GM12891 (cell line): Measurements from ENCODE around the gene PERCC1. TPM values are rescaled to one million over a fixed set of nuclear protein-coding genes. Genes with fewer than 3 reads are reported as not detected.

Source experiments
- DNase-seq: peaks from one replicate; pipeline ENCODE4 v3.0.0; 2011; ENCODE audit warnings: low spot score; ENCODE audit not compliant: insufficient read length
- FAIRE-seq: peaks from 2 replicates; lab custom pipeline; 2011; peaks lifted over from hg19 to GRCh38; lab: Jason Lieb, UNC
- PAX5 ChIP-seq: IDR thresholded peaks from 2 replicates; pipeline ENCODE4 v1.6.1; 2011; ENCODE audit warnings: low read length, moderate library complexity, mild to moderate bottlenecking; ENCODE audit not compliant: insufficient read depth, severe bottlenecking
- POLR2A ChIP-seq: IDR thresholded peaks from 2 replicates; pipeline ENCODE4 v1.6.1; 2011; ENCODE audit warnings: low read depth, low read length, control low read depth
- POLR2AphosphoS5 ChIP-seq: IDR thresholded peaks from 2 replicates; pipeline ENCODE4 v1.6.1; 2011; ENCODE audit warnings: low read depth, low read length, control low read depth
- POU2F2 ChIP-seq: IDR thresholded peaks from 2 replicates; pipeline ENCODE4 v1.6.1; 2011; ENCODE audit warnings: low read depth, mild to moderate bottlenecking, control low read depth, low read length, moderate library complexity
- SPI1 ChIP-seq: IDR thresholded peaks from 2 replicates; pipeline ENCODE4 v1.6.1; 2011; ENCODE audit warnings: low read depth, low read length, control low read depth
- TAF1 ChIP-seq: IDR thresholded peaks from 2 replicates; pipeline ENCODE4 v1.6.1; 2011; ENCODE audit warnings: low read depth, low read length, control low read depth
- polyA plus RNA-seq: library from polyadenylated mRNA; unstranded; fragments of >200 nt; gene quantifications from one replicate; pipeline ENCODE4 v1.2.1, GENCODE V29; 2012; ENCODE audit warnings: low read depth, missing spikeins, inconsistent platforms; ENCODE audit not compliant: missing spikeins

PERCC1 gene
- not detected for polyA plus RNA-seq

DNA sequence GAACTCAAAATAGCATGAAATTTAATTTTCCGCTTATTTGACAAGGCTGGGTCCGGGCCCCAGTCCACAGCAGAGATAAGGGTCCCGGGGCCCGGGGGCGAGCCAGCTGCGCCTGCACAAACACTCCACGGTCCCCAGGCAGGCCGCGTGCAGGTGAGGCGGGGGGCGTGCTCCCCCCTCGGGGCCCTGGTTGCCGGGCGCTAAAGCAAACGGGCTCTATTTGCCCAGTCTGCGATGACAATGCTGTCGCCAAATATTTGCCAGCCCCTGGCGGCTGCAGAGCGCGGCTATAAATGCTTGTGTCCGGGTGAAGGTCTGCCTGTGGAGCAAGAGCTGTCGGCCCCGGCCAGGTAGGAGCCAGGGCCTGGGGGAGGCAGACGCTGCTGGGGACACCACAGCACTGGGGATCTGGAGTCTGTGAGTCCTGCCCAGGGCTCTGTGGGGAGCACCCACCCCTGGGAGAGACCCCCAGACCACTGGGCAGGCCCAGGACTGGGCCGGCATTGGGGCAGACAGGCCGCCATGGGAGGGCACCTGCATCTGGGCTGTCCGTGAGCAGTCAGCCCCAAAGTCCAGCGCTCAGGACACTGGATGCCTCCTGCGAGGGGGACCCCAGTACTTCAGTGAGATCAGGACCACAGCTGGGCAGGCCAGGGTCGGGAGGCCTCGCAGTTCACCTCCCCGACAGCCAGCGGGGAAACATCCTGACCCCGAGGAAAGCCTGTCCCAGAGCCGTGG lies at the start of gene PERCC1:
TSS of gene PERCC1 (plus strand) at position 320 of the 738 bp plus-strand sequence. CDS start 1,516 bp downstream, outside the sequence.
- FAIRE-seq (no peak), DNase-seq (no peak)
- no peak for TF ChIP-seq POLR2A
- TF ChIP-seq TAF1 = no peak
- TF ChIP-seq SPI1 = no peak
- no peak for TF ChIP-seq POLR2AphosphoS5
- no peak for TF ChIP-seq PAX5
- TF ChIP-seq POU2F2 = no peak

DNA sequence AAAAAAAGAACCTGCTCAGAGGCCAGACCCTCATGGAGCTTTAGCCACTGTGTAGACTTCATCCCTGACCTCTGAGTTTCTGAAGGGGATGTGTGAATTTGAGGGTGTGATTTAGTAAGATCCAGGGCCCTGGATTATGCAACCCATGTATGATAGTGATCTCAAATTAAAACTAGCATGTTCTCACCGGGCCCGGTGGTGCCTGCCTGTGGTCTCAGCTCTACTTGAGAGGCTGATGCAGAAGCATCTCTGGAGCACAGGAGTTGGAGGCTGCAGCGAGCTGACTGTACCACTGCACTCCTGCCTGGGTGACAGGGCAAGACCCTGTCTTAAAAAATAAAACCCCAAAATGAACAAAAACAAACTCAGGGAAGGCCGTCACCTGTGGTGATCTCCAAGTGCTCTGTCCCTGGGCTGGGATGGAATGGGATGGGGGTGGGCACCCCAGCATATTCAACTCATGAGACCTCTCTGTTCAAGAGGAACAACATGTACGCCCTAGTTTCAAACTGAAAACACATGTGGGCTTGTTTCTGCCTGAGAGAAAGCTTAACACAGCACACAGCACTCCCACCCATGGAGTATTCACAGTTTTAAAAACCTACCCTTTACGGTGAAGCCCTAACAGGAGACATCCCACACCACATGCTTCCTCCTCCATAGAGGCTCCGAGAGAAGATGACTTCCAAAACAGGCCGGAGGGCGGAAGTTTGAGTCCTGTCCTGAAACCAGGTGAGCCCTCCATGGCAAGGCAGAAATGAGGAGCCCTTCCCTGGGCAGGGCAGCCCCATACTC lies 49.1 kb upstream of the PERCC1 start:
- no peak for FAIRE-seq
- TF ChIP-seq SPI1 (no peak), POU2F2 (no peak), TAF1 (no peak), POLR2A (no peak), PAX5 (no peak), POLR2AphosphoS5 (no peak)

DNA sequence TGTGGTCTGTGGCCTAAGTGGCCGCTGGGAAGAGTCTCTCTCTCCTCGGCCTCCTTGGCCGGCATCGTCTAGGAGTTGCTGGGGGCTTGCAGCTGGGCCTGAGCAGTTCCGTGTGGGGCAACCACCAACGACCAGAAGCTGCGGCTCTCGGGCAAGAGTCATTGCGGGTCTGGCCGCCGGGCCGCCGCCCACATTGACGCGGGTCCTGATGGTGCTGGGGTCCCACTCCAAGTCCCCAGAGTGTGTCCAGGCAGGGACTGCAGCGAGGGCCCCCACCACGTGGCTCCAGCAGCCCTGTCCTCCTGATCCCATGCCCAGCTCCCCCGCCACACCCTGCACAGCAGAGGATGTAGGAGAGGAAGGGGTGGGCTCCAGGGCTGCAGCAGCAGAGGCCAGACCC lies 47.3 kb upstream of the PERCC1 start:
- FAIRE-seq (no peak), DNase-seq (no peak)
- TF ChIP-seq POLR2AphosphoS5 (no peak), TAF1 (no peak), POLR2A (no peak), POU2F2 (no peak), SPI1 (no peak), PAX5 (no peak)

More for the DNA sequence above, 49.1 kb upstream of the PERCC1 start:
- DNase-seq = no peak

DNA sequence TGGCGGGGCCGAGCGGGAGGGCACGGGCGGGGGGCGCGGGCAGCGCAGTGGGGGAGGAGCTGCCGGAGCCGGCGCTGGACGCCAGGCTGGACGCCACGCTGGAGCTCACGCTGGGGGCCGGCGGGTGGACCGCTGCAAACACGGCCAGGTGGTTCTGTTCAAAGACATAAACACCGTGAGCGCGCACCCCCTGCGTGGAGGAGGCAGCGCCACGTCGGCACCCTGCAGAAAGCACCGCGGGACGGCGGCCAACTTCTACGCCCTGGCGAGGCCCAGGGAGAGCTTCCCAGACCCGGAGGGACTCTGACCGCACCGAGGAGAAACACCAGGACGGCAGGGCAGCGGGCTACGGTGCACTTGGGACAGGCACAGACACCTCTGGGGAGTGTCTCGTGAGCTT lies 45.6 kb upstream of the PERCC1 start:
- no peak for FAIRE-seq
- no peak for DNase-seq
- no peak for TF ChIP-seq POU2F2
- no peak for TF ChIP-seq POLR2A
- TF ChIP-seq PAX5 = no peak
- no peak for TF ChIP-seq SPI1
- no peak for TF ChIP-seq TAF1
- TF ChIP-seq POLR2AphosphoS5 = no peak

DNA sequence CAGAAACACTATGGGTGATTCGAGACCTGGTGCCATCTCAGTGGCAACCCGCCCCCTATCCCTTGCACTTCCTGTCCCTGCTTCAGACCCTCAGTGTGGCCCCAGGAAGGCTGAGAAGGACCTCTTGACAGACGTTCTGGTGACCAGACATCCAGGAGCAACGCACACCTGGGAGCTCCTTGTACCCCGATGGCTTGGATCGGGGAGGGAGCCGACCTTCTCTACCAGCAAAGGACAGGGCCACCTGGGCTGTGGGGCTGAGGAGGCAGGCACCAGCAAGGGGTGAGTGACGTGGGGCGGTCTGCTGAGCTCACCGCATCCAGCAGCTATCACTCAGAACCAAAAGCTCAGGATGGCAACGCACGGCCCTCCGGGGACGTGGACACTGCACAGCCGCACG lies 43.5 kb upstream of the PERCC1 start:
- FAIRE-seq (no peak), DNase-seq (no peak)
- TF ChIP-seq POU2F2 = no peak
- TF ChIP-seq TAF1 = no peak
- no peak for TF ChIP-seq POLR2AphosphoS5

DNA sequence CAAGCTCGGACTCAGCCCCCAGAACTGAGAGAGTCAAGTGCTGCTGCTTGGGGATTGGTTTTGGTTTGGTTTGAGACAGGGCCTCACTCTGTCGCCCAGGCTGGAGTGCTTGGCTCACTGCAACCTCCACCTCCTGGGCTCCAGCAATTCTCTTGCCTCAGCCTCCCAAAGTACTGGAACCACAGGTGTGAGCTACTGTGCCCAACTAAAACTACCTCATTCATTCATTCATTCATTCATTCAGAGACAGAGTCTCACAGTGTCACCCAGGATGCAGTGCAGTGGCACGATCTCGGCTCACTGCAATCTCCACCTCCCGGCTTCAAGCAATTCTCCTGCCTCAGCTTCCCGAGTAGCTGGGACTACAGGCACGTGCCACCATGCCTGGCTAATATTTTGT lies 41.1 kb upstream of the PERCC1 start:
- FAIRE-seq = no peak

DNA sequence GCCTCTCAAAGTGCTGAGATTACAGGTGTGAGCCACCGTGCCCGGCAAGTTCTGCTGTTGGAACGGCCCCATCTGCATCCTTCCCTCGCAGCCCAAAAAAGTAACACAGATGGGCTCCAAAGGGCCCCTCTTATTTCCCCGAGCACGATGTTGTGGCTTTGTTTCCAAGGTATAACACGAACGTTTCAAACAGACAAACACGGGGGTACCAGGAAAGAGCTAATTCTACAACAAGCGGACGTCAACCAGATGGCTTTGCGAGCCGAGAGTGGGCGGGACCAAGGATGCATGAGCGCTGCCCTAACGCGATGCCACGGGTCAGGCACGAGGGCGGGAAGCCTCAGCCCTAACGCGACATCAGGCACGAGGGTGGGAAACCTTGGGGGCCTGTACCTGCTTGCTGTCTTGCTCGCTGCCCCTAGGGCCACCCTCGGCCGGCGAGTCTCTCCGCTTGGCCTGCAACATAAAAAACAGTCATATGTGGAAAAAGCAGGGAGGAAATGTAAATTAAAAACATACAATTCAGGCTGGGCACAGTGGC lies 40.6 kb upstream of the PERCC1 start:
- no peak for TF ChIP-seq SPI1
- TF ChIP-seq POU2F2 = no peak
- TF ChIP-seq POLR2A = no peak
- no peak for TF ChIP-seq PAX5
- no peak for TF ChIP-seq TAF1
- no peak for TF ChIP-seq POLR2AphosphoS5
- FAIRE-seq = no peak
- DNase-seq = no peak

More for the DNA sequence above, 41.1 kb upstream of the PERCC1 start:
- TF ChIP-seq POLR2AphosphoS5 = no peak
- TF ChIP-seq SPI1 = no peak
- TF ChIP-seq POLR2A = no peak
- no peak for TF ChIP-seq PAX5
- no peak for TF ChIP-seq POU2F2
- TF ChIP-seq TAF1 = no peak
- no peak for DNase-seq

DNA sequence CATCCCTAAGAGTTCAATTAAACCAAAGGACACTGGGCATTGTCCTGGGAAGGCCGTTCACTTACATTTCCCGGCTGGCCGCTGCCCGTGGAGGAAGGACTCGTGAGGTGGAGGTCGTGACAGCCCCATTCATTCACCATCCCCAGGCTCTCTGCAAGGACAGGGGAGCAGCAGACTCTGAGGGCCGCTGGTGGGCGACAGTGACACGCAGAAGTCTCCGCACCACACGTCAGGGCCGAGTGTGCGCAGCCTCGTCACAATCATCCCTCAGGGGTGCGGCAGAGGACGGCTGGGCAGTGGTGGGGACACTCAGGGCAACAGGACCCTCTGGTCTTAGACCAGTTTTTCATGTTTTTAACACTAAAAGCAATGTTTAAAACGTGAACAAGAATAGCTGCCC lies 38.1 kb upstream of the PERCC1 start:
- no peak for FAIRE-seq
- TF ChIP-seq TAF1 = no peak
- TF ChIP-seq POLR2A = no peak
- no peak for TF ChIP-seq POLR2AphosphoS5
- TF ChIP-seq PAX5 = no peak
- TF ChIP-seq SPI1 = no peak

DNA sequence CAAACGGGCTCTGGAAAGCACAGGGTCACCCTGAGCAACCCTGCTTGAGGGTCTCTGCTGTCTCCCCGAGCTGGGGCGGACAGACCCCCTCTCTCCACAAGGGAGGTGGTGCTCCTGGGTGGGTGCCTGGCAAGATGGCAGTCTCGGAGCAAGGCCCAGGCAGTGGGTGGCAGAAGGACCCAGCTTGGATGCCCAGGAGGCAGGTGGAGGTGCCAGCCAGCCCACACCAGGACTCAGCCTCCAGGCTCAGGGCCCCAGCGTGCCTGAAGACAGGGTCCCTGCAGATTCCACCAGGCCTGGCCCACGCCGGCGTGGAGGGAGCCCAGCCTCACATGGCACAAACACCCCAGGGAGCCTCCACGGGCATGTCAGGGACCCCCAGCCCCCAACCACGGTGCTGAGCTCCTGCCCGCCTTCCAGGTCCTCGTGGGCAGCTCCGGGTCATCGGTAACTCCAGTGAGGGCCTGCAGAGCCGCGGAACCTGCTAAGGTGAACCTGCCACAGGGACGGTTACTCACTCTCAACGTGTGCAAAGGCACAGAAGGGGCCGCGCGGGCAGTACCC lies 37.2 kb upstream of the PERCC1 start:
- FAIRE-seq (no peak), DNase-seq (no peak)
- TF ChIP-seq POLR2A = no peak
- no peak for TF ChIP-seq SPI1
- TF ChIP-seq POU2F2 = no peak
- no peak for TF ChIP-seq PAX5
- no peak for TF ChIP-seq POLR2AphosphoS5
- no peak for TF ChIP-seq TAF1

More for the DNA sequence above, 38.1 kb upstream of the PERCC1 start:
- DNase-seq = no peak
